ENCODE results near the gene NOL4L.

NOL4L gene

GRCh38 chr20:32510601-32511357 lies 74.4 kb downstream of the NOL4L start:
- DNase-seq (ENCODE audit: low read depth in 1 of 2, low spot score in 1 of 2), result no peak
- Histone ChIP-seq H3K4me3 (replicated peaks; ENCODE audit: insufficient read depth, low read length) (no peak overlapping the region), H3K27me3 (ENCODE audit: insufficient read depth, poor library complexity, severe bottlenecking) (no peaks in the 10 kb centered on the region), H3K27ac (replicated peaks) (no peak overlapping the region)
- TF ChIP-seq POLR2AphosphoS5 (IDR thresholded peaks at IDR 0.05; ENCODE audit: low read depth), result no peak
- no peak for TF ChIP-seq REST (IDR thresholded peaks at IDR 0.05; ENCODE audit: insufficient replicate concordance, low read depth)
- no peak for TF ChIP-seq CTCF (IDR thresholded peaks at IDR 0.05; ENCODE audit: insufficient read depth, low read length)
- no peak for TF ChIP-seq GABPA (IDR thresholded peaks at IDR 0.05; ENCODE audit: low read depth)
- TF ChIP-seq SPI1 (IDR thresholded peaks at IDR 0.05; ENCODE audit: borderline replicate concordance, low read depth), result no peak

GRCh38 chr20:32510120-32510600 lies 75.0 kb downstream of the NOL4L start:
- no peak overlapping the region for H3K4me3 ChIP-seq (replicated peaks; ENCODE audit: insufficient read depth, low read length)

More at GRCh38 chr20:32510120-32510600, 75.0 kb downstream of the NOL4L start:
- H3K27ac ChIP-seq (replicated peaks), result no peak overlapping the region
- DNase-seq (ENCODE audit: low read depth in 1 of 2, low spot score in 1 of 2), result no peak
- no peak for TF ChIP-seq REST (IDR thresholded peaks at IDR 0.05; ENCODE audit: insufficient replicate concordance, low read depth)
- no peak for TF ChIP-seq GABPA (IDR thresholded peaks at IDR 0.05; ENCODE audit: low read depth)
- no peak for TF ChIP-seq CTCF (IDR thresholded peaks at IDR 0.05; ENCODE audit: insufficient read depth, low read length)
- no peak for TF ChIP-seq POLR2AphosphoS5 (IDR thresholded peaks at IDR 0.05; ENCODE audit: low read depth)
- TF ChIP-seq SPI1 (IDR thresholded peaks at IDR 0.05; ENCODE audit: borderline replicate concordance, low read depth), result no peak
- H3K27me3 ChIP-seq (ENCODE audit: insufficient read depth, poor library complexity, severe bottlenecking), result no peaks in the 10 kb centered on the region

Measured in HL-60 (cell line).